ENCODE data around the gene BTBD2. TPM values are rescaled to one million over a fixed set of nuclear protein-coding genes. Genes with fewer than 3 reads are reported as not detected.
"Not testable (repeated sequence)": the region's sequence is repeated elsewhere in the genome, so short reads cannot be mapped to it uniquely, and the experiment has no call there.

The BTBD2 gene
- polyA plus RNA-seq, 4 donors: 32.7 to 101 (median 53.0) TPM

DNA sequence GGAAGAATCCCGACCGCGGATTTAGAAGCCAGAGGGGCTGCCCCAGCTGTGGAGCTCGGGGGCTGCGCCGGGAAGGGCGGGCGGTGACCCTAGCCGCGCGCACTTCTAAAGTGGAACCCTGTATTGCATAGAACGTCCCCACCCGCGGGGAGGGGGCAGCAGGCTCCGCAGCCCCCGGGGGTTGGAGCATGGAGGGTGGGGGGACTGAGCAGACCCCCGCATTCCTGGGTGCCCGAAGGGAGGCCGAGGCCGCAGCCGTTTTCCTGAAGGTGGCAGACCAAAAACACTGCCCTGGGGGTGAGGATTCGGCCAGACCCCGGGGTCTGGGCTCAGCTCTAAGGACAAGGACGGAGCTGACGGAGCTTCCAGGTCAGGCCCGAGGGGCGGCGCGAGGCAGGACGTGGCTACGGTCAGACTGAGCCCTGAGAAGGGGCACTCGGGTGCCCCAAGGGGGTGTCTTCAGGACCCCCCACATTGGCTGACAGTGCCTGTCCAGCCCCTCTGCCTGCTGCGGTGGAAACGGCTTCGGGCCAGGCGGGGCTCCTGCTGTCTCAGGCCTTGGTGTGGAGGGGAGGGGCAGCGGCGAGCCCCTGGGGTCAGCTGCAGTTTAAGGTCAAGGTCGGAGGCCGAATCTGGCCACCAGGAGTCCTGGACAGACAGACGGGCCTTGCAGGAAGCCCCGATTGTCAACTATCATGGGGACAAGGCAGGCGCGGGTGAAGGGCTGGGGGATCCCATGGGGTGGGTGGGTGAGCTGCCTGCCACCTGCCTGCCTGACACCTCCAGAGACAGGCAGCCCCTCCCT lies 23.0 kb upstream of the BTBD2 start:
- Histone ChIP-seq H3K9me3 (ENCODE audit: control insufficient read depth in 2 of 2, insufficient read depth in 1 of 2, low read depth in 1 of 2, low read length in 1 of 2) (peaks cover 0 to 14% of the 10 kb centered on the region in 2 donors), H3K27me3 (ENCODE audit: control insufficient read depth in 3 of 3, insufficient read depth in 3 of 3, low read length in 3 of 3) (no peaks in the 10 kb centered on the region), H3K4me1 (ENCODE audit: control insufficient read depth in 3 of 3, insufficient read depth in 2 of 3, low read depth in 1 of 3, low read length in 2 of 3) (peaks cover 3 to 29% (median 12%) of the 10 kb centered on the region in 3 donors), H3K36me3 (ENCODE audit: control insufficient read depth in 3 of 3, insufficient read depth in 2 of 3, low read depth in 1 of 3, low read length in 3 of 3) (peaks cover 12 to 60% (median 24%) of the 10 kb centered on the region in 3 donors), H3K27ac (ENCODE audit: low read depth in 1 of 3, low read length in 2 of 3) (no peak overlapping the region), H3K4me3 (ENCODE audit: low read depth in 1 of 3, low read length in 3 of 3) (no peak overlapping the region)
- 85 to 89% (median 89%) methylated on average over 43 to 44 of the region's 44 CpGs for WGBS, 3 donors
- FAIRE-seq (no peak), DNase-seq (peak in 1 of 2 donors; percentile 3)

DNA sequence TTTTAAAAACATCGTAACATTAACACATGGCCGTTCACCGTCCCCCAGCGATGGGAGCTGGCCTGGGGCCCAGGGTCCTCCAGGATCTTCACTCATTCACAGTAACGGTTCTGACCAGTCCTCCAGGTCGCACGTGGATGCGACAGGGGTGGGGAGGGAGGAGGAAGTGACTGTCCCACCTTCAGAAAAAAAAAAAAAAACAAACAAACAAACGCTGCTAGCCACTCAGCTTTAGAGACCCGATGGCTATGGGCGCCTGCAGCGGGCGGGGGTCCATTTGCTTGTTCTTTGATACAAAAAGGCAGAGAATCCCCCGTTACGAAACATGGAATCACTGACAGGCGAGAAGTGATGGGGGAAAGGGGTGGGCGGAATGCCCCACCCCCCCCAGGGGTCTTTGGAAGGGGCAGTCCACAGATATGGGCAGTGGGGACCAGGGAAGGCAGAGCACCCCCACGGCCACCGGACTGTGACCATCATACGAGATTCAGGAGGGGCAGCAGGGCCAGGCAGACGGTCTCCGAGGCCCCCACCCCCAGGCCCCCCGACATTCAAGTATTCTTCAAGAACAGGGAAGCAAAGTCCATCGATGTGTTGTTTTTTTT lies 22.2 kb upstream of the BTBD2 start:
- Histone ChIP-seq H3K9me3 (ENCODE audit: control insufficient read depth in 2 of 2, insufficient read depth in 1 of 2, low read depth in 1 of 2, low read length in 1 of 2) (peaks cover 0 to 14% of the 10 kb centered on the region in 2 donors), H3K27ac (ENCODE audit: low read depth in 1 of 3, low read length in 2 of 3) (no peak overlapping the region), H3K27me3 (ENCODE audit: control insufficient read depth in 3 of 3, insufficient read depth in 3 of 3, low read length in 3 of 3) (no peaks in the 10 kb centered on the region), H3K4me3 (ENCODE audit: low read depth in 1 of 3, low read length in 3 of 3) (no peak overlapping the region), H3K4me1 (ENCODE audit: control insufficient read depth in 3 of 3, insufficient read depth in 2 of 3, low read depth in 1 of 3, low read length in 2 of 3) (peaks cover 3 to 25% (median 11%) of the 10 kb centered on the region in 3 donors), H3K36me3 (ENCODE audit: control insufficient read depth in 3 of 3, insufficient read depth in 2 of 3, low read depth in 1 of 3, low read length in 3 of 3) (peaks cover 12 to 53% (median 22%) of the 10 kb centered on the region in 3 donors)
- WGBS, 3 donors: 78 to 81% (median 79%) methylated on average over 24 of the region's 24 CpGs
- DNase-seq: peak in 1 of 2 donors; percentile 3
- no peak for FAIRE-seq

DNA sequence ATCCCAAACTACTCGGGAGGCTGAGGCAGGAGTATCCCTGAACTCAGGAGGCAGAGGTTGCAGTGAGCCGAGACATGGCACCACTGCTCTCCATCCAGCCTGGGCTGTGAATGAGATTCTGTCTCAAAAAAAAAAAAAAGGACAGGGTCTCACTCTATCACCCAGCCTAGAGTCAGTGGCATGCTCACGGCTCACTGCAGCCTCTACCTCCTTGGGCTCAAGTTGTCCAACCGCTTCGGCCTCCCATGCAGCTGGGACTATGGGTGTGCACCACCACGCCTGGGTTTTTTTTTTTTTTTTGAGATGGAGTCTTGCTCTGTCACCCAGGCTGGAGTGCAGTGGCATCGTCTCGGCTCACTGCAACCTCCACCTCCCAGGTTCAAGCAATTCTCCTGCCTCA lies 20.9 kb upstream of the BTBD2 start:
- no peak overlapping the region for H3K27ac ChIP-seq (ENCODE audit: low read depth in 1 of 3, low read length in 2 of 3)
- peaks cover under 1 to 23% (median 9%) of the 10 kb centered on the region in 3 donors for H3K4me1 ChIP-seq (ENCODE audit: control insufficient read depth in 3 of 3, insufficient read depth in 2 of 3, low read depth in 1 of 3, low read length in 2 of 3)
- DNase-seq (no peak), FAIRE-seq (no peak)
- H3K27me3 ChIP-seq (ENCODE audit: control insufficient read depth in 3 of 3, insufficient read depth in 3 of 3, low read length in 3 of 3): no peaks in the 10 kb centered on the region
- peaks cover 11 to 42% (median 20%) of the 10 kb centered on the region in 3 donors for H3K36me3 ChIP-seq (ENCODE audit: control insufficient read depth in 3 of 3, insufficient read depth in 2 of 3, low read depth in 1 of 3, low read length in 3 of 3)
- H3K4me3 ChIP-seq (ENCODE audit: low read depth in 1 of 3, low read length in 3 of 3): no peak overlapping the region
- WGBS, 3 donors: 87 to 93% (median 88%) methylated on average over 6 to 8 of the region's 8 CpGs
- peaks cover 0 to 14% of the 10 kb centered on the region in 2 donors for H3K9me3 ChIP-seq (ENCODE audit: control insufficient read depth in 2 of 2, insufficient read depth in 1 of 2, low read depth in 1 of 2, low read length in 1 of 2)

- Histone ChIP-seq H3K9me3 (ENCODE audit: control insufficient read depth in 2 of 2, insufficient read depth in 1 of 2, low read depth in 1 of 2, low read length in 1 of 2) (peaks cover 0 to 14% of the 10 kb centered on the region in 2 donors), H3K36me3 (ENCODE audit: control insufficient read depth in 3 of 3, insufficient read depth in 2 of 3, low read depth in 1 of 3, low read length in 3 of 3) (peaks cover 7 to 34% (median 17%) of the 10 kb centered on the region in 3 donors), H3K4me1 (ENCODE audit: control insufficient read depth in 3 of 3, insufficient read depth in 2 of 3, low read depth in 1 of 3, low read length in 2 of 3) (peaks cover 0 to 14% (median 6%) of the 10 kb centered on the region in 3 donors), H3K27ac (ENCODE audit: low read depth in 1 of 3, low read length in 2 of 3) (peak overlapping the region; percentile 8 to 61 (median 49)), H3K27me3 (ENCODE audit: control insufficient read depth in 3 of 3, insufficient read depth in 3 of 3, low read length in 3 of 3) (no peaks in the 10 kb centered on the region), H3K4me3 (ENCODE audit: low read depth in 1 of 3, low read length in 3 of 3) (no peak overlapping the region)
- no peak for FAIRE-seq
- WGBS, 3 donors: 86 to 88% (median 86%) methylated on average over 14 of the region's 14 CpGs
- DNase-seq: no peak
Observed at GRCh38 chr19:2035590-2035991, 20.1 kb upstream of the BTBD2 start.

DNA sequence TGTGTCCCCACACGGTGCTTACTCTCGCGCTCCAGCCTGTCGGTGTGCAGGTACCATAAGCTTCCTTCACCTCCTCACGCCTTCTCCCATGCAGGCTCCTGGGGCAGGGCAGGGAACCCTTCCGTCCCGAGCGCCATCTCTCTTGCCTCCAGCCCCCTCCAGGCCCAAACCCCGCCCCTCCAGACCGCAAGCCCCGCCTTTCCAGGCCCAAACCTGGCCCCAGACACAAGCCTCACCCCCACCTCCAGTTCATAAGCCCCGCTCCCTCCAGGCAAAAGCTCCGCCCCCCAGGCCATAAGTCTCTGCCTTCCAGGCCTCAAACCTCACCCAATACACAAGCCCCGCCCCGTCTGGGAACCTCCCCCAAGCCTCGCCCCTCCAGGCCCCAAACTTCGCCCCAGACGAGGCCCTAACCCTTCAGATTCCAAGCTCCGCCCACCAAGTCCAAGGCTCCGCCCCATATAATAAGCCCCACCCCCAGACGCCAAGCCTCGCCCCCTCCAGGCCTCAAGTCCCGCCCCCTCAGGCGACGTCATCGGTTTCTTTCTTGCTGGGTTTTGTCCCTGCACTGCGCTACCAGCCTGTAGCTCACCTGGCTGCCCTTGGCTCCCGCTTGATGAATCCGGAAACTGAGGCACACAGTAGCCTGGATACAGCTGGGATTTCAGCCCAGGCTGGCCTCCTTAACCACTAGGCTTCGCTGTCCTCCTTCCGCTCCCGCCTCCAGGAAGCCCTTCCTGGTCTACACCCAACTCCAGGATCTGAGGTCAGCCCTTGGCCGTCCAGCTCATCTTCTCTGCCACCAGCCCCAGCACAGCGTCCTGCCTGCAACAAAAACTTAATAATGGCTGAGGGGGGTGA lies 19.4 kb upstream of the BTBD2 start:
- H3K27ac ChIP-seq (ENCODE audit: low read depth in 1 of 3, low read length in 2 of 3): peak overlapping the region; percentile 8 to 76 (median 49)
- no peak for FAIRE-seq
- H3K9me3 ChIP-seq (ENCODE audit: control insufficient read depth in 2 of 2, insufficient read depth in 1 of 2, low read depth in 1 of 2, low read length in 1 of 2): peaks cover 0 to 14% of the 10 kb centered on the region in 2 donors
- H3K36me3 ChIP-seq (ENCODE audit: control insufficient read depth in 3 of 3, insufficient read depth in 2 of 3, low read depth in 1 of 3, low read length in 3 of 3): peaks cover 6 to 27% (median 12%) of the 10 kb centered on the region in 3 donors
- 22 to 37% (median 31%) methylated on average over 33 to 34 of the region's 34 CpGs for WGBS, 3 donors
- H3K4me1 ChIP-seq (ENCODE audit: control insufficient read depth in 3 of 3, insufficient read depth in 2 of 3, low read depth in 1 of 3, low read length in 2 of 3): peaks cover 0 to 12% (median 6%) of the 10 kb centered on the region in 3 donors
- H3K4me3 ChIP-seq (ENCODE audit: low read depth in 1 of 3, low read length in 3 of 3): peak overlapping the region in 2 of 3 donors; percentile 11 to 25
- H3K27me3 ChIP-seq (ENCODE audit: control insufficient read depth in 3 of 3, insufficient read depth in 3 of 3, low read length in 3 of 3): no peaks in the 10 kb centered on the region
- peak; percentile 64 to 91 for DNase-seq

- DNase-seq; FAIRE-seq; H3K27me3 ChIP-seq (ENCODE audit: control insufficient read depth in 3 of 3, insufficient read depth in 3 of 3, low read length in 3 of 3): not testable (repeated sequence)
- peaks cover 0 to 14% of the 10 kb centered on the region in 2 donors for H3K9me3 ChIP-seq (ENCODE audit: control insufficient read depth in 2 of 2, insufficient read depth in 1 of 2, low read depth in 1 of 2, low read length in 1 of 2)
- H3K27ac ChIP-seq (ENCODE audit: low read depth in 1 of 3, low read length in 2 of 3): peak overlapping the region in 2 of 3 donors; percentile 15 to 76
- H3K4me3 ChIP-seq (ENCODE audit: low read depth in 1 of 3, low read length in 3 of 3): peak overlapping the region in 2 of 3 donors; percentile 11 to 25
- H3K36me3 ChIP-seq (ENCODE audit: control insufficient read depth in 3 of 3, insufficient read depth in 2 of 3, low read depth in 1 of 3, low read length in 3 of 3): peaks cover 6 to 20% (median 9%) of the 10 kb centered on the region in 3 donors
- peaks cover 0 to 12% (median 6%) of the 10 kb centered on the region in 3 donors for H3K4me1 ChIP-seq (ENCODE audit: control insufficient read depth in 3 of 3, insufficient read depth in 2 of 3, low read depth in 1 of 3, low read length in 2 of 3)
- WGBS, 3 donors: 37 to 77% (median 57%) methylated on average over 12 to 15 of the region's 15 CpGs
Observed at GRCh38 chr19:2034253-2034652, 18.7 kb upstream of the BTBD2 start.

GRCh38 chr19:2033825-2034159 lies 18.3 kb upstream of the BTBD2 start:
- H3K36me3 ChIP-seq (ENCODE audit: control insufficient read depth in 3 of 3, insufficient read depth in 2 of 3, low read depth in 1 of 3, low read length in 3 of 3): peaks cover 2 to 16% (median 8%) of the 10 kb centered on the region in 3 donors
- H3K9me3 ChIP-seq (ENCODE audit: control insufficient read depth in 2 of 2, insufficient read depth in 1 of 2, low read depth in 1 of 2, low read length in 1 of 2): peaks cover 0 to 14% of the 10 kb centered on the region in 2 donors
- no peaks in the 10 kb centered on the region for H3K27me3 ChIP-seq (ENCODE audit: control insufficient read depth in 3 of 3, insufficient read depth in 3 of 3, low read length in 3 of 3)
- WGBS, 3 donors: 66 to 79% (median 72%) methylated on average over 8 to 9 of the region's 9 CpGs
- peaks cover 0 to 12% (median 6%) of the 10 kb centered on the region in 3 donors for H3K4me1 ChIP-seq (ENCODE audit: control insufficient read depth in 3 of 3, insufficient read depth in 2 of 3, low read depth in 1 of 3, low read length in 2 of 3)
- no peak for FAIRE-seq
- H3K27ac ChIP-seq (ENCODE audit: low read depth in 1 of 3, low read length in 2 of 3): no peak overlapping the region
- no peak for DNase-seq
- no peak overlapping the region for H3K4me3 ChIP-seq (ENCODE audit: low read depth in 1 of 3, low read length in 3 of 3)
